ENCODE data around the gene RAMACL. TPM values are rescaled to one million over a fixed set of nuclear protein-coding genes. Genes with fewer than 3 reads are reported as not detected.

The RAMACL gene
- total and polyA plus RNA-seq, 2 donors, result 0.28 to 0.30 TPM

GRCh38 chr6:166575205-166575604 is 11.3 kb downstream of the RAMACL start:
- 95% methylated on average over 11 of the region's 11 CpGs for WGBS
- Histone ChIP-seq H3K36me3 (ENCODE audit: control insufficient read depth in 2 of 2, insufficient read depth in 2 of 2, low read length in 1 of 2) (no peaks in the 10 kb centered on the region), H3K9me3 (ENCODE audit: control insufficient read depth in 2 of 2, insufficient read depth in 1 of 2, low read length in 1 of 2) (no peaks in the 10 kb centered on the region), H3K27me3 (ENCODE audit: control insufficient read depth in 2 of 2, insufficient read depth in 1 of 2, low read length in 1 of 2) (peaks cover 0 to 3% of the 10 kb centered on the region in 2 donors), H3K4me3 (ENCODE audit: low read length in 2 of 2) (no peak overlapping the region), H3K4me1 (ENCODE audit: control insufficient read depth in 2 of 2, insufficient read depth in 2 of 2, low read length in 2 of 2) (no peaks in the 10 kb centered on the region), H3K27ac (ENCODE audit: low read depth in 1 of 2, low read length in 1 of 2) (no peak overlapping the region)
- DNase-seq (ENCODE audit: low read depth in 6 of 9, low spot score in 9 of 9), result no peak

- Histone ChIP-seq H3K36me3 (ENCODE audit: control insufficient read depth in 2 of 2, insufficient read depth in 2 of 2, low read length in 1 of 2) (no peaks in the 10 kb centered on the region), H3K27me3 (ENCODE audit: control insufficient read depth in 2 of 2, insufficient read depth in 1 of 2, low read length in 1 of 2) (peaks cover 0 to 3% of the 10 kb centered on the region in 2 donors), H3K27ac (ENCODE audit: low read depth in 1 of 2, low read length in 1 of 2) (no peak overlapping the region), H3K9me3 (ENCODE audit: control insufficient read depth in 2 of 2, insufficient read depth in 1 of 2, low read length in 1 of 2) (no peaks in the 10 kb centered on the region), H3K4me3 (ENCODE audit: low read length in 2 of 2) (no peak overlapping the region), H3K4me1 (ENCODE audit: control insufficient read depth in 2 of 2, insufficient read depth in 2 of 2, low read length in 2 of 2) (no peaks in the 10 kb centered on the region)
- 95% methylated on average over 18 of the region's 18 CpGs for WGBS
- DNase-seq (ENCODE audit: low read depth in 6 of 9, low spot score in 9 of 9), result no peak
Observed at GRCh38 chr6:166573511-166574216, 12.8 kb downstream of the RAMACL start.

DNA sequence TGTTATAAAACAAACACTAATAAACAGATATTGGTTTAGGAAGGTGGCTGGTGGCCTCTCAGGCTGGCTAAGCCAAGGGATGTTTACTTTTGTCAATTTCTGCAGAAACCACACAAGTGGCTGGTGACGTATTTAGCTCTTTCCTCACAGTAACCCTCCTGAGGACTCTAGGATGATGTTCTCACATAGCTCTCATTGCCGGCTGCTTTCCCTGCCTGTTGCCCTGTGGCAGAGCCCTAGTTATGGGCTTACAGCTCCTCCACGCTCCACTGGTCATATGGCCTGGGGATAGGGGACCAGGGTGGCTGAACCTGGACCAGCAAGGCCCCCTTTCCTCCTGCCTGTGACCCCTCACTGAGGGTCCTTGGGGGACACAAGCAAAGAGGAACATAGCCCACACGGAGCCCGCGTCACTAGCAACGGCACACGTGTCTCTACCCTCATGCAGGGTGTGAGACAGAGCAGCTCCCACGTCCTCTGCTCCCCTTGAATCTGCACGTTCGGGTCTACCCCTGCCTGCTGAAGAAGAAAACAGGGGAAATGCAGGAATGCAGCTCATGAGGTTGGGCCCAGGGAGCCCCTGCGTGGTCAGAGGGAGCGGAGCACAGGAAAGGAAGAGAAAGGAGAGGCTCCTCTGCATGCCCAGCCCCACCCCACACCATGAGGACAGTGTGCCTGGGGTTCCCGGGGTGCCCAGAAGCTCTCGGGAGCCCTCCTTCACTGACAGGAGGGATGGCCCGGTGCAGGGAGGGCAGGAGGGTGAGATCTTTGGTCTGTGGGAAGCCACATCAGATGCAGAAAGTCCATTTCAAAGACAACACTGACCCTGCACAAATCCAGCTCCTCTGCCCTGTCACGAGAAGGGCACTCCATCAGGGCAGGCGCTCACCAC is 13.9 kb downstream of the RAMACL start:
- Histone ChIP-seq H3K27ac (ENCODE audit: low read depth in 1 of 2, low read length in 1 of 2) (no peak overlapping the region), H3K9me3 (ENCODE audit: control insufficient read depth in 2 of 2, insufficient read depth in 1 of 2, low read length in 1 of 2) (no peaks in the 10 kb centered on the region), H3K27me3 (ENCODE audit: control insufficient read depth in 2 of 2, insufficient read depth in 1 of 2, low read length in 1 of 2) (peaks cover 0 to 3% of the 10 kb centered on the region in 2 donors), H3K4me1 (ENCODE audit: control insufficient read depth in 2 of 2, insufficient read depth in 2 of 2, low read length in 2 of 2) (no peaks in the 10 kb centered on the region), H3K4me3 (ENCODE audit: low read length in 2 of 2) (no peak overlapping the region), H3K36me3 (ENCODE audit: control insufficient read depth in 2 of 2, insufficient read depth in 2 of 2, low read length in 1 of 2) (no peaks in the 10 kb centered on the region)
- DNase-seq (ENCODE audit: low read depth in 6 of 9, low spot score in 9 of 9), result no peak
- WGBS, result 94% methylated on average over 18 of the region's 18 CpGs

DNA sequence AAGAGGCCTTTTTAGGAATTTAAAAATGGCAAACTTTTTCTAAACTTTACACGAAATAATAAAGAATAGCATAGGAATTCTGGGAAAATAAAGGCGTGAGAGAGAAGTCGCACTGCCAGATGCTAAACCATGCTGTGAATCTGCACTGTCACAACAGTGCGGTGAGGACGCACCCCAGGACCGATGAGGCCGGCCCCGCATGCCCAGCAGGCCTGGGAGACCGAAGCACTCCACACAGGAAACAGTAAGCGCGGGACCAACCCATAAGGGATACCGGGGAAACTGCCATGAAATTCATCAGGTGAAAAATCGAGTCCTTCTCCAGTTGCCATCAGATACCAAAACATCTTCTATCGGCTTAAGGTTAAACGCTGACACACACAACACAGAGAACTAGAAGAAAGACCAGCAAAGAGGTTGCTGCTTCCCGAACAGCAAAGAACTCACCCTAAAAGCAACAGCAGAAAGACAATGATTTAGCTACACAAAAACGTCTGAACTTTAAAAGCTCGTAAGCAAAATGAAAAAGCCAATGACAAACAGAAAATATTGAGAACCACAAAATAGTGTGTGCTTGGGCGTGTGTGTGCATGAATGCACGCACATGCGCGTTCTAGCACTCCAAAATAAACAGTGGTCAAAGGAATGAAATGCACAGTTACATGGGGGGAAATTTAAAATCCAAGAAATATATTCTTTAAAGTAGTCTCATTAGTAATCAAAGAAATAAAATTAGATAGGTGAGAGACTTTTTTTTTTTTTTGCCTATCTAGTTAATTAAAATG is 15.4 kb downstream of the RAMACL start:
- Histone ChIP-seq H3K27me3 (ENCODE audit: control insufficient read depth in 2 of 2, insufficient read depth in 1 of 2, low read length in 1 of 2) (peaks cover 0 to 3% of the 10 kb centered on the region in 2 donors), H3K36me3 (ENCODE audit: control insufficient read depth in 2 of 2, insufficient read depth in 2 of 2, low read length in 1 of 2) (no peaks in the 10 kb centered on the region), H3K4me1 (ENCODE audit: control insufficient read depth in 2 of 2, insufficient read depth in 2 of 2, low read length in 2 of 2) (no peaks in the 10 kb centered on the region), H3K27ac (ENCODE audit: low read depth in 1 of 2, low read length in 1 of 2) (no peak overlapping the region), H3K4me3 (ENCODE audit: low read length in 2 of 2) (no peak overlapping the region), H3K9me3 (ENCODE audit: control insufficient read depth in 2 of 2, insufficient read depth in 1 of 2, low read length in 1 of 2) (no peaks in the 10 kb centered on the region)
- no peak for DNase-seq (ENCODE audit: low read depth in 6 of 9, low spot score in 9 of 9)
- 96% methylated on average over 22 of the region's 22 CpGs for WGBS

DNA sequence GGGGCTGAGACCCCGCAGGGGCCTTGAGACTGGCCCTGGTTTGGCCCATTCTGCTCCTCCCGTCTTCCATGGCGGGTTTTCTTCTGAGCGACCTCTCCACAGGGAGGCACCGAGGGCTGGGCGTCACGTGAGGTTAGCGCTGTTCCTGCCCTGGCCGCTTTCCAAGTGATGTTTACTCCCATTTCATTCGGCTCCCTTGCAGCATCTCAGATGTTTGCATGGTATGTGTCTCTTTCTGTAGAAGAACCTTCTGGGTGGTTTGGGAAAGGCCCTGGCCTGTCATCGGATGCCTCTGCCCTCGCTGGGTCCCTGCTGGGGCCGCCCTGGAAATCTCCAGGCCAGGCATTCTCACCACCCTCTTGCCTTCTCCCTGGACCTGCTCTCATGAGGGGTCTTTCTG is 17.3 kb downstream of the RAMACL start:
- H3K4me1 ChIP-seq (ENCODE audit: control insufficient read depth in 2 of 2, insufficient read depth in 2 of 2, low read length in 2 of 2), result no peaks in the 10 kb centered on the region
- H3K9me3 ChIP-seq (ENCODE audit: control insufficient read depth in 2 of 2, insufficient read depth in 1 of 2, low read length in 1 of 2), result no peaks in the 10 kb centered on the region
- DNase-seq (ENCODE audit: low read depth in 6 of 9, low spot score in 9 of 9), result no peak
- H3K36me3 ChIP-seq (ENCODE audit: control insufficient read depth in 2 of 2, insufficient read depth in 2 of 2, low read length in 1 of 2), result no peaks in the 10 kb centered on the region
- H3K27me3 ChIP-seq (ENCODE audit: control insufficient read depth in 2 of 2, insufficient read depth in 1 of 2, low read length in 1 of 2), result peaks cover 0 to 3% of the 10 kb centered on the region in 2 donors
- H3K4me3 ChIP-seq (ENCODE audit: low read length in 2 of 2), result no peak overlapping the region
- H3K27ac ChIP-seq (ENCODE audit: low read depth in 1 of 2, low read length in 1 of 2), result no peak overlapping the region
- WGBS, result 97% methylated on average over 13 of the region's 13 CpGs

DNA sequence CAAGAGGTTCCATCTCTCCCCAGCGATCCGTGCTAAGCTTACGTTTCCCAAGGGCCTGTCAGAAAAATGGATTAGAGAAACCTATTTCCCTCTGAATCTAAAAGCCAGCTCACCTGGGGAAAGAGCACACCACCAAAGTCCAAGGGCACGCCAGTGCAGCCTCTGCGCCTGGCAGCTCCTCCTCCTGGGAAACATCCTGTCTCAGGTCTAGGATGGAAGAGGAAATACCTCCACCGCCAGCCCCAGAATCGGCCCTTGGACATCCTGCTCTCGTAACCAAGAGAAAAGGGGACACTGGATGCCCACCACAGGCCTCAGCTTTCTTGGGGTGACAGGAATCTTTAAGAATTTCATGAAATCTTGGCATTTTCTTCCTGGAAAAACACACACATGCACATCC is 18.7 kb downstream of the RAMACL start:
- Histone ChIP-seq H3K9me3 (ENCODE audit: control insufficient read depth in 2 of 2, insufficient read depth in 1 of 2, low read length in 1 of 2) (no peaks in the 10 kb centered on the region), H3K36me3 (ENCODE audit: control insufficient read depth in 2 of 2, insufficient read depth in 2 of 2, low read length in 1 of 2) (no peaks in the 10 kb centered on the region), H3K4me1 (ENCODE audit: control insufficient read depth in 2 of 2, insufficient read depth in 2 of 2, low read length in 2 of 2) (no peaks in the 10 kb centered on the region), H3K27ac (ENCODE audit: low read depth in 1 of 2, low read length in 1 of 2) (no peak overlapping the region), H3K27me3 (ENCODE audit: control insufficient read depth in 2 of 2, insufficient read depth in 1 of 2, low read length in 1 of 2) (peaks cover 0 to 2% of the 10 kb centered on the region in 2 donors), H3K4me3 (ENCODE audit: low read length in 2 of 2) (no peak overlapping the region)
- WGBS, result 97% methylated on average over 8 of the region's 8 CpGs
- no peak for DNase-seq (ENCODE audit: low read depth in 6 of 9, low spot score in 9 of 9)

- WGBS, result 95% methylated on average over 8 of the region's 8 CpGs
- no peak overlapping the region for H3K27ac ChIP-seq (ENCODE audit: low read depth in 1 of 2, low read length in 1 of 2)
Observed at GRCh38 chr6:166567107-166567506, 19.4 kb downstream of the RAMACL start.

DNA sequence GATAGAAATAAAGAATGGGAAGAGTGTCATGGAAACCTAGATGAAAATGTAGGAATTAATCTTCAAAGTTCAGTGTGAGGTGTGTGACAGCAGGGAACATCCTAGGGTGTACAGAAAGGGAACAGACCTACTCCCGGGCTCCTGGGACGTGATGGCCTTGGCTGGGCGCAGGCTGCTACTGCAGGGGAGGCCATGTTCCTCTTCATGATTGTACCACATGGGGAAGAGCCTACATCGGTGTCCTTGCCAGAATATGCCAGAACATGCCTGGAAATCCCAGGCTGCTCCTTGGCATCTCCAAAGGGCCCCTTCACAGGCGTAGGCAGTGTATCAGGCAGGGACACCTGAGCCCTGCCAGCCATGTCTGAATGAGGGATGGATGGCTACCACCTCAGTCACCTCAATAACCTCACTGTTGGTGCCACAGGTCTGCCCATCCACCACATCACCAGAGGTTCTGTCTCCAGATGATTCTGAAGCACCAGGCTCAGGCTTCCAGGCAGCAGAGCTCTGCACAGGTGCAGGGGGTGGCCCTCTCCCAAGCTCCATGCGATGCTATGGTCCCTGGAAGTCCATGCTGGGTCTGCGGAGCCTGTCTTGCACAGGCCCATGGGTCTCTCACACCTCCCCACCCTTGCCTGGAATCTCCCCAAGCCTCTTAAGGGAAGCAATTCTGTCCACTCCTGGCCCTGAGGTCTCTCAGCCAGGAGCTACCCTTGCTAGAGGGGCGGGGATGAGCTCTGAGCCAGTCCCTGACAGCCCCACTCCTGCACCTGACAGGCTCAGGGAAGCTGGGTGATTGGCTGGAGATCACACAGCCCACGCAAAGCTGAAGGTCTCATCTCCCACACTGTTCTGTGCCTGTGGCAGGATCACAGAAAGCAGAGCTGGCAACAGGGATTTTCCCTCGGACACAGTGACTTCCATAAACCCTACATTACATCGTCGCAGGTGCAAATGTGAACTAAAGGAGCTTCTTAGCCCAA is 20.2 kb downstream of the RAMACL start:
- H3K36me3 ChIP-seq (ENCODE audit: control insufficient read depth in 2 of 2, insufficient read depth in 2 of 2, low read length in 1 of 2), result no peaks in the 10 kb centered on the region
- 96% methylated on average over 12 of the region's 12 CpGs for WGBS
- no peak overlapping the region for H3K4me3 ChIP-seq (ENCODE audit: low read length in 2 of 2)
- no peaks in the 10 kb centered on the region for H3K9me3 ChIP-seq (ENCODE audit: control insufficient read depth in 2 of 2, insufficient read depth in 1 of 2, low read length in 1 of 2)
- DNase-seq (ENCODE audit: low read depth in 6 of 9, low spot score in 9 of 9), result no peak
- H3K27me3 ChIP-seq (ENCODE audit: control insufficient read depth in 2 of 2, insufficient read depth in 1 of 2, low read length in 1 of 2), result no peaks in the 10 kb centered on the region
- no peak overlapping the region for H3K27ac ChIP-seq (ENCODE audit: low read depth in 1 of 2, low read length in 1 of 2)
- H3K4me1 ChIP-seq (ENCODE audit: control insufficient read depth in 2 of 2, insufficient read depth in 2 of 2, low read length in 2 of 2), result no peaks in the 10 kb centered on the region

More at GRCh38 chr6:166567107-166567506, 19.4 kb downstream of the RAMACL start:
- no peaks in the 10 kb centered on the region for H3K27me3 ChIP-seq (ENCODE audit: control insufficient read depth in 2 of 2, insufficient read depth in 1 of 2, low read length in 1 of 2)
- DNase-seq (ENCODE audit: low read depth in 6 of 9, low spot score in 9 of 9), result no peak
- no peak overlapping the region for H3K4me3 ChIP-seq (ENCODE audit: low read length in 2 of 2)
- H3K4me1 ChIP-seq (ENCODE audit: control insufficient read depth in 2 of 2, insufficient read depth in 2 of 2, low read length in 2 of 2), result no peaks in the 10 kb centered on the region
- no peaks in the 10 kb centered on the region for H3K36me3 ChIP-seq (ENCODE audit: control insufficient read depth in 2 of 2, insufficient read depth in 2 of 2, low read length in 1 of 2)
- no peaks in the 10 kb centered on the region for H3K9me3 ChIP-seq (ENCODE audit: control insufficient read depth in 2 of 2, insufficient read depth in 1 of 2, low read length in 1 of 2)

All from thymus (tissue), 11 donors.